Epithelial cell of prostate (primary cell): Measurements from ENCODE around the gene ITGAE.
A peak's percentile ranks its signal among the peaks of the same experiment; 100 is the strongest.
"Not testable (repeated sequence)": the region's sequence is repeated elsewhere in the genome, so short reads cannot be mapped to it uniquely, and the experiment has no call there.

Experiments
- DNase-seq: peaks from one replicate; pipeline ENCODE4 v3.0.0-alpha.2; 2011; ENCODE audit warnings: low read depth, low spot score
- H3K27ac ChIP-seq: fragments of 450-650 bp; 2 replicates; pipeline ENCODE4 v1.5.1; 2017; ENCODE audit warnings: mild to moderate bottlenecking

Gene ITGAE

DNA sequence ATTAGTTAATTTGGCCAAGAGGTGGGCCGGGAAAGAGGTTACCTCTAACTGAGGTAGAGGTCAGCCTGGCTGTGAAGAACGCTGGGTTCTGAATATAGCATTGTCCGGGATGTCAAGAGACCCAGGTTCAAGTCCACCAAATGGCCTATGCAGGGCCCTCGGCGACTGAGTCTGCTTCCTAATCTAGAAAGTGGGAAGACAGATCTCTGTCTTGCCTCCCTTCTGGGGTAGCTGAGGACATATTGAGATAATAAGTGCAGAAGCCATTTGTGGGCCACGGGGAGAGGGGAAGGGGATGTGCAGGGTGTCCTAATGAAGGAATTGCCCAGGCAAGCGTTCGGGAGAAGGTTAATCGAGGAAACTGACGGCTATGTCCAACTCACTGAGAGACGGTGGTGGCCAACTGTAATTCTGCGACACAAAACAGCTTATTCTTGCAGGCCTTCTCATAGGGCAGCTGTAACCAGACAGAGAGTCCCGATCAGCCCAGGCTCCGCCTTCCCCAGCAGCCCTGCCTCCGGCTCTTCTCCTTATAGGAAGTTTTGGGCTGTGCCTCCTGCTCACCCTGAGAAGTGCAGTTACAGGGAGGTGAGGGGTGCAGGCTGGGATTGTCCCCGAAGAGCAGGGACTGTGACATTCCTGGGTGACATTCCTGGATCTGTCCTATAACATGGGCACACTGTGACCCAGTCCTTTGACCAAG lies 61.4 kb downstream of the ITGAE start:
- no peak overlapping the region for H3K27ac ChIP-seq
- DNase-seq: no peak

DNA sequence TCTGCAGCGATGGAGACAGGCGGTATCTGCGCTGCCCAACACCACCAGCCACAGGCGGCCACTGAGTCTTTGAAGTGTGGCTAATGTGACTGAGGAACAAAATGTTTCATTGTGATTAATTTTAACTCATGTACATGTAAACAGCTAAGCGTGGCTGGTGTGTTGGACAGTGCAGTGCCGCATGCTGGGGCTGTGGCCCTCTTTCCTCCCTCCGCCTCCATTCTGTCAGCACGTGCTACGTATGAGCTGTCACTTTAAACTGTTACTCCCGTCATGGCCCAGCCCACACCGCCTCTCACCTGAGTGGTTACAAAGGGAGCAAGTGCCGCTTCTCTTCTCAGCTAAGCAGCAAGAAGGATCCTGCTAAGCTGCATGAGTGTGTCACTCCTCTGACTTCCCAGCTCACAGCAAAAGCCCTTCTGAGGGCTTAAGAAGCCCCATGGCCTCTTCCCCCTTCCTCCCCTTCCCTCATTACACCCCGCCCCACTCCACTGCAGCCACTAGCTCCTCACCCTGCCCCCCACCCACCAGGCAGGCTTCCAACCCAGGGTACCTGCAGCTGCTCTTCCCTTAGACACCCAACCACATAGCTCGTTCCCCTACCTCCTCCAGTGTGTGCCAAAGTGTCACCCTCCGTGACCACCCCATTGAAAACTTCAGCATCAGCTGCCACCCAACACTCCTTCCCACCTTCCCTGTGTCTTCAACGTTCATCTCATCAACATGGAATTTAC lies 62.3 kb downstream of the ITGAE start:
- no peak for DNase-seq

DNA sequence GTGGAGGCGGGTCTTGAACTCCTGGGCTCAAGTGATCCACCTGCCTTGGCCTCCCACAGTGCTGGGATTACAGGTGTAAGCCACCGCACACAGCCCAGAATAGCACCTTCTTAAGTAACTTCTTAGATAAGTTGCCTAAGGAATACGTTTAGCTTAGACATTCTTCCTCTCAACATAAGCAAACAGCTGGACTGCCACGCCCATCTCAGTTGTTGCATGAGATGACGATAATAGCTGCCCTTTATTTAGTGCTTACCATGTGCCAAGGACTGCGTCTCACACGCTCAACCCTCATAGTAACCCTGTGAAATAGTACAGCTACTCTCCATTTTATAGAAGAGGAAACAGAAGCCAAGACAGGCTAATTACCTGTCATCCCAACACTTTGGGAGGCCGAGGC lies 65.5 kb downstream of the ITGAE start:
- DNase-seq: no peak
- no peak overlapping the region for H3K27ac ChIP-seq

More for the DNA sequence above, 62.3 kb downstream of the ITGAE start:
- H3K27ac ChIP-seq: no peak overlapping the region

DNA sequence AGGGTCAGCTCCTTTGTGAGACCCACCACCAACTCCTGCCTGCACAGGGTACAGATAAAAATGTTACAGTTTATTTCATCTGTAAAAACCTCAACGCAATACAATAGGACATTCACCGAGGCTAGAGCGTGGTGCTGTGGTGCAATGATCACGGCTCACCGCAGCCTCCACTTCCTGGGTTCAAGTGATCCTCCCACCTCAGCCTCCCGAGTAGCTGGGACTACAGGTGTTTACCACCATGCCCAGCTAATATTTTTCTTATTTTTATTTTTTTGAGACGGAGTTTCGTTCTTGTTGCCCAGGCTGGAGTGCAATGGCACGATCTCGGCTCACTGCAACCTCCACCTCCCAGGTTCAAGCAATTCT lies 66.1 kb downstream of the ITGAE start:
- not testable (repeated sequence) for H3K27ac ChIP-seq, DNase-seq

DNA sequence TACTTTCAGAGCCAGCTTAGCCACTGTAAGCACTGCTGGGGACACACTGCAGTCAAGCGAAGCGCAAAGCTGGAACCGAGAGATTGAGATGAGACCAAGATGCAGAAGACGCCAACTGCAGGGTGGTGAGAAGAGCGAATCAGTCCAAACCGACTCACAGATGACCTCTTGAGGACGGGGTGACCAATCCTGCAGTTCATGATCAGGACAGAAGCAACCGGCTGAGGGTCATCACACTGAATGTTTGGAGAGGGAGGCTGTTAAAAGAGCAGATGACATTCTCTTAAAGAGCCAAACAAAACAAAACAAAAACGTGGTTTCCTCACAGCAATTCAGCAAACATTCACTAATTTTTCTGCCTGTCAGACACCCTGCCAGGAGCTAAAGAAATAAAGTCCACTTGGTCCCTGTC lies 68.8 kb downstream of the ITGAE start:
- DNase-seq: no peak
- H3K27ac ChIP-seq: no peak overlapping the region

DNA sequence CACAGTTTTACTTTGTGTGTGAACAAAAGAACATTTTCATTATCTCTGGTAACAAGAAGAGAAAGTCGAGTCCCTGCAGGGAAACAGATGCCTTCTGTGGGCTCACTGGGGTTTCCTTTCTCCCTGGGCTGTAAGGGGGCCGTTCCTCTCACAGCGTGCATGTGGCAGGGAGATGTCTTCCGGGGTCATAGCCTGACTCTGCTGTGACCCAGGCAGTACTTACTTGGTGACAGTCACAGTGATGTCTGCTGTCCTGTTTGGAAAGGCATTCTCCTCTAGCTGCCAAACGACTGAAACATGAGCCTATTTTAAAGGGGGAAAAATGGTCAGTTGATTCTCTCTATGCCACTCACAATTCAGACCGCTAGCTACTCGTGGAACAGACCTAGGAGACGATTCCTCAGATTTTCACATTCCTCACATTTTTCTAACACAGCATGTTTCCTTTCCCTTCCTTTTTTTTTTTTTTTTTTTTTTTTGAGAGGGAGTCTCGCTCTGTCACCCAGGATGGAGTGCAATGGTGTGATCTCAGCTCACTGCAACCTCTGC lies 70.0 kb downstream of the ITGAE start:
- no peak overlapping the region for H3K27ac ChIP-seq
- DNase-seq: no peak

DNA sequence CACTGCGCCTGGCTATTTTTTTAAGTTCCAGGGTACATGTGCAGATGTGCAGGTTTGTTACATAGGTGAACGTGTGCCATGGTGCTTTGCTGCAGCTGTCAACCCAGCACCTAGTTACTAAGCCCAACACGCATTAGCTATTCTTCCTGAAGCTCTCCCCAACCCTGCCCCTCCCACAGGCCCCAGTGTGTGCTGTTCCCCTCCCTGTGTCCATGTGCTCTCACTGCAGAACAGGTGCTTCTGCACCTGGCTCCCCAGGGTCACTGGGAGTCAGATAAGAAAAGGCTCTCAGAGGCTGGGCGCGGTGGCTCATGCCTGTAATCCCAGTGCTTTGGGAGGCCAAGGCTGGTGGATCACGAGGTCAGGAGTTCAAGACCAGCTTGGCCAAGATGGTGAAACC lies 71.1 kb downstream of the ITGAE start:
- no peak for DNase-seq

DNA sequence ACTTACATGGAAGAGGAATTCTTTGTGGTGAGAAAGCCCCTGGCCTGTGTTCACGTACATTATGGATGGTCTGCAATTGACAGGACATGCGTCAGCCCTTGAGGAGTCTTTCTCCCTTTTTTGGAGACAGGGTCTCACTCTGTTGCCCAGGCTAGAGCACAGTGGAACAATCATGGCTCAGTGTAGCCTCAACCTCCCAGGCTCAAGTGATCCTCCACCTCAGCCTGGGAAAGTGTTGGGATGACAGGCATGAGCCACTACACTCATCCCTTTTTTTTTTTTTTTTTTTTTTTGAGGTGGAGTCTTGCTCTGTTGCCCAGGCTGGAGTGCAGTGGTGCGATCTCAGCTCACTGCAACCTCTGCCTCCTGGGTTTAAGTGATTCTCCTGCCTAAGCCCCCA lies 72.9 kb downstream of the ITGAE start:
- not testable (repeated sequence) for H3K27ac ChIP-seq, DNase-seq

More for the DNA sequence above, 71.1 kb downstream of the ITGAE start:
- H3K27ac ChIP-seq: no peak overlapping the region

DNA sequence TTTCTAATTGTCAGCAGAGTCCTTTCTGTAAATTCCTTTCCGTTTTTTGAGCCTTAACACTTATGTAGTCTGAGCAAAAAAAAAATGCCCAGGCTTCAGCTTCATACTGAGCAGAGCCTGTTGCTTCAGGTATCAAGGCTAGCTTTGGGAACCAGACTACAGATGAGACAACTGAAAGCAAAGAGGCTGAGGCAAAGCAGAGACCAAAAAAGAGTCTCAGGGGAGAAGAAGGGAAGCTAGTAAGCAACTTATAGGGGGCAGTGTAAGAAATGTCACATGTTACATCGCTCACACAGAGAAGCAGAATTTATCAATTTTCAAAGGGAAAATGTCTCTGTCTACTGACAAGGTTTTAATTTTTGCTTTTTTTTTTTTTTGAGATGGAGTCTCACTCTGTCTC lies 73.9 kb downstream of the ITGAE start:
- no peak overlapping the region for H3K27ac ChIP-seq

DNA sequence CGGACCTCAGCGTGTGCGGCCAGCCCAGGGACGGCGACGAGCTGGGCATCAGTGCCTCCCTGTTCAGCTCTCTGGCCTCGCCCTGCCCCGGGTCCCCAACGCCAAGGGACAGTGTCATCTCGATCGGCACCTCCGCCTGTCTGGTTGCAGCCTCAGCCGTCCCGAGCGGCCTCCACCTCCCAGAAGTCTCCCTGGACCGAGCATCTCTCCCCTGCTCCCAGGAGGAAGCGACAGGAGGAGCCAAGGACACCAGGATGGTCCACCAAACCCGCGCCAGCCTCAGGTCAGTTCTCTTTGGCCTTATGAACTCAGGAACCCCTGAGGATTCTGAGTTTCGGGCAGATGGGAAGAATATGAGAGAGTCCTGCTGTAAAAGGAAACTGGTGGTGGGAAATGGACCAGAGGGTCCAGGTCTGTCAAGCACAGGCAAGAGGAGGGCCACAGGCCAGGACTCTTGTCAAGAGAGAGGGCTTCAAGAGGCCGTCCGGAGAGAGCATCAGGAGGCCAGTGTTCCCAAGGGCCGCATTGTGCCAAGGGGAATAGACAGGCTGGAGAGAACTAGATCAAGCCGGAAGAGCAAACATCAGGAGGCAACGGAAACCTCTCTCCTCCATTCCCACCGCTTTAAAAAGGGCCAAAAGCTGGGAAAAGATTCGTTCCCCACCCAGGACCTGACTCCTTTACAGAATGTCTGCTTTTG lies 76.5 kb downstream of the ITGAE start:
- H3K27ac ChIP-seq: no peak overlapping the region

More for the DNA sequence above, 73.9 kb downstream of the ITGAE start:
- no peak for DNase-seq

DNA sequence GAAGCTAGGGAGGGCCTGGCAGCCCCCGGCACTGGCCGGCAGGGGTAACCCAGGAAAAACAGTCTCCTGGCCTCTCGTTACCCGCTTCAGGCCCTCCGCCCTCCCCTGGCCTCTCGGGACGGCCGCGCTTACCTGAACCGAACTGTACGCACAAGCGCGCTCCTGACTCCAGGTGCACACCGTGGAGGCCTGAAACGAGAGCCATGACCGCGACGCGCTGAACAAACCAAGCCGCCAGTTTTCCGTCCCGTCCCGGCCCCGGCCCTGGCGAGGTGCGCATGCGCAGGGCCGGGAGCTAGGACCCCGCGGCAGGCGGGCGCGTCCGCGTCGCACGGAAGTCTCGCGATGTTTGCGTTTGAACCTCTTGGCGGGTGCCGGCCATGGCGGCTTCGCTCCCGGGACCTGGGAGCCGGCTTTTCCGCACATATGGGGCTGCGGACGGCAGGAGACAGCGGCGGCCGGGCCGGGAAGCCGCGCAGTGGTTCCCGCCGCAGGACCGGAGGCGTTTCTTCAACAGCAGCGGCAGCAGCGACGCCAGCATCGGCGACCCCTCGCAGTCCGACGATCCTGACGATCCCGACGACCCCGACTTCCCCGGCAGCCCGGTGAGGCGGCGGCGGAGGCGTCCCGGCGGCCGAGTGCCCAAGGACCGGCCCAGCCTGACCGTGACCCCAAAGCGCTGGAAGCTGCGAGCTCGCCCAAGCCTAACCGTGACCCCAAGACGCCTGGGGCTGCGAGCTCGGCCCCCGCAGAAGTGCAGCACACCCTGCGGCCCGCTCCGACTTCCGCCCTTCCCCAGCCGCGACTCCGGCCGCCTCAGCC lies 77.2 kb downstream of the ITGAE start, which contains the start of gene HASPIN:
Gene HASPIN (plus strand): TSS at position 348 of the 822 bp plus-strand sequence. CDS start 33 bp downstream, at position 381.
- no peak for DNase-seq
- H3K27ac ChIP-seq: peak within 1 kb of the TSS; percentile 61

More for the DNA sequence above, 76.5 kb downstream of the ITGAE start:
- no peak for DNase-seq

DNA sequence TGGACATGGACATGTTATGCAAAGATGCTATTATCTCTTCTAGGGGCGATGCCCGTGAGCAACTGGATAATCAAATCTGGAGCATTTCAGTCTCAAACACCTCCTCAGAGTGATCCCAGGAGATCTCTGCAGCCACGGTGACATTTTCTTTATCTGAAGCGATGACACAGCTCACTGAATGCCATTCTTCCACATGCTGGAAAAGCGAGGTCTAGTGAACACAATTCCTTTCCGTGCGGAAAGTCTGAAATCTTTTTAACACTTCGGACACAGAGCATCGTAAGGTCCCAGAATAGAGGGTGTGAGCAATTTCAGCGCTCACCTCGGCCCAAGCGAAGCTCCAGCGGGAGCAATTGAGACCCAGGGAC lies 77.8 kb downstream of the ITGAE start:
- DNase-seq: no peak
- peak overlapping the region; percentile 61 for H3K27ac ChIP-seq

DNA sequence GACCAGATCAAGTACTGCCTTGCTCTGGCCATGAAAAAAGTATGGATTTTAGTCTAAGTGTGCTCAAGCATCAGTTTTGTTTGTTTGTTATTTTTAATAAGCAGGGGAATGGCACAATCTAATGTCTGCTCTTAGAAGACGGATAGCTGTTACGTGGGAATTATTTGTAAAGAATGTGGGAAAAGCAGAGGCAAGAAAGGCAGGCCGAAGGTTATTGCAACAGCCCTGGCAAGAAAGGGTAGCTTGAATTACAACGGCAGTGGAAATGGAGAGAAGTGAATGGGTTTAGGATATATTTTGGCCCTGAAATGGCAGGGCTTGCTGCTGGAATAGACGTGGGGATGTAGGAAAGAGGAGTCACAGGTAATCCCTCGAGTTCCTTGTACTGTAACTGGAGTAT lies 78.3 kb downstream of the ITGAE start:
- H3K27ac ChIP-seq: peak overlapping the region; percentile 61

DNA sequence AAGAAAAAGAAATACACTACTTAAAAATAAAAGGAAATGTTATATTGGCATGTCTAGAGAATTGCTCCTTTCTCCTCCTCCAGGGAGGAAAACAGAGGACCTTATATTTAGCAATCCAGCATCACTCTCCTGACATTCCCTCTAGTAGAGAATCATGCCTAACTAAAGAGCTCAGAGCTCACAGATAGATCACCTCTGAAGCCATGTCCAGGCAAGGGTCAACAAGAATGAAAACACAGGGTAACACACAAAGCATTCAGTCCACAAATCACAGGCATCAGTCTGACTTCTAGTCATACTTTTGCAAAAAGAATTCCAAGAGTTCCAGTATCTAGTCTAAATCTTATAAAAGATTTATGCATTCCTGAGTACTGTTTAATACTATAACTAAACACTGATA lies 81.7 kb downstream of the ITGAE start:
- peak overlapping the region; percentile 76 for H3K27ac ChIP-seq
- no peak for DNase-seq

More for the DNA sequence above, 78.3 kb downstream of the ITGAE start:
- DNase-seq: no peak

DNA sequence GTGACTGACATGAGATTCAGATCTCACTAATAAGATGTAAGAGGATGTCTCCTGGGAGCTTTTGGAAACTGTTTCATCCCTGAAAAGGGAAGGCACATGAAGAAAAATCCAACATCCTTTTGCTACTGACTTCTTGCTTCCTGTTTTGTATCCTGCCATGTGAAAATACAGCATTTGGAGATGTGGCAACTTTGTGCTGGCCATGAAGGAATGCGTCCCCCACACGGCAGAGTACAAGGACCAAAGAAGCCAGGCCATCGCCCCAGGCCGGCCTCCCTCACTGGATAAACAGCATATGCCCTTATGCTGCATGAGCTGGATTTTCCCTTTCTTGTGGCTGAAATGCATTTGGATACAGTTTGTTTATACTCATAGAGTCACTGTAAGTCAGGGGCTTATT lies 82.8 kb downstream of the ITGAE start:
- no peak for DNase-seq

DNA sequence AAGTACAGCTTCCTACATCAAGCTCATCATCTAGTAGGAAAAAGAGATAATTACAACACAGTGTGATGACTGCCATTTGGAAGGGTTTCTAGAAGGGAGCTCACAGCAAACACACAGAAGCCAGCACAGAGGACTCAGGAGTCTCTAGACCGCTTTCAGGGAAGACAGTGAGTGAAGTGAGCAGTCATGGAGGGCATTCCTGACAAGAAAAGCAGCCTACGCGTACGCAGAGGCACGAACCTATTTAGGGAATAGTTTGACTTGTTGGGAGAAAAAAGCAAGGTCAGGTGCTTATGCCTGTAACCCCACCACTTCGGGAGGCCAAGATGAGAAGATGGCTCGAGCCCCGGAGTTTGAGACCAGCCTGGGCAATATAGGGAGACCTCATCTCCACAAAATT lies 85.7 kb downstream of the ITGAE start:
- H3K27ac ChIP-seq: no peak overlapping the region

More for the DNA sequence above, 82.8 kb downstream of the ITGAE start:
- no peak overlapping the region for H3K27ac ChIP-seq

DNA sequence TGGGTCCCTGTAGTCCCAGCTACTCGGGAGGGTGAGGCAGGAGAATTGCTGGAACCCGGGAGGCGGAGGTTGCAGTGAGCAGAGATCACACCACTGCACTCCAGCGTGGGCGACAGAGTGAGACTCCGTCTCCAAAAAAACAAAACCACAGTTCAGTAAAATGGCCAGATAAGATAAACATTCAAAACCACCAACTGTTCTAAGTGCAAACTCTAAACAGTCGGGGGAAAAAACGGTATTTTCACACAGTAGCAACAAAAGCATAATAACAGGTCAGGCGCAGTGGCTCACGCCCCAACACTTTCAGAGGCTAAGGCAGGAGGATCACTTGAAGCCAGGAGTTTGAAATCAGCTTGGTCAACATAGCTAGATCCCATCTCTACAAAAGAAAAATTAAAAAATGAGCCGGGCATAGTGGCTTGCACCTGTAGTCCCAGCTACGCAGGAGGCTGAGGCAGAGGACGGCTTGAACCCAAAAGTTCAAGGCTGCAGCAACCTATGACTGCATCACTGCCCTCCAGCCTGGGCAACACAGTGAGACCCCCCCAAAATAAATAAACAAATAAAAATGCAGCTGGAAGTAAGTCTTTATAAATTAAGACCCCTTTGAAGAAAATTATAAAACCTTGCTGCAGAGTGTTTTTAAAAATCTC lies 88.1 kb downstream of the ITGAE start:
- no peak for DNase-seq
- no peak overlapping the region for H3K27ac ChIP-seq

More for the DNA sequence above, 85.7 kb downstream of the ITGAE start:
- DNase-seq: no peak

DNA sequence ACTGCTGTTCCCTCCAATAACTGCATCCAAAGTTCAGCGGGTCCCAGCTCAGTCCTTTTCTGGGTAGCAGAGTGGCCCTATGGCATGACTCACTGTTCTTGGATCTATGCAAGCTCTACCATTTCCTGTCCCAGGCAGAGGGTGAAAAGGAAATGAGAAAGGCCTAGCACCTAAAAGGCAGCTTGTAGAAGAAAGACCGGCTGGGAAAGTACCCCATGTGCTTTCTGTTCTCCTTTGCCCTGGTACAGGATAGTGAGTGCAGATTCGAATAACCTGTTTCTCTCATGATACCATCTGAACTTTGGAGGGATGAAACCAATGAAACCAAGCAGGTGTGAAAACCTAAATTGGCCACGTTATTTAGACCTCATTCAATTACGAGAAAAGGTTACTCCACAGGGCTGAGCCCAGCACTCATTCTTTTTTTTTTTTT lies 90.0 kb downstream of the ITGAE start:
- no peak for DNase-seq
- H3K27ac ChIP-seq: no peak overlapping the region

DNA sequence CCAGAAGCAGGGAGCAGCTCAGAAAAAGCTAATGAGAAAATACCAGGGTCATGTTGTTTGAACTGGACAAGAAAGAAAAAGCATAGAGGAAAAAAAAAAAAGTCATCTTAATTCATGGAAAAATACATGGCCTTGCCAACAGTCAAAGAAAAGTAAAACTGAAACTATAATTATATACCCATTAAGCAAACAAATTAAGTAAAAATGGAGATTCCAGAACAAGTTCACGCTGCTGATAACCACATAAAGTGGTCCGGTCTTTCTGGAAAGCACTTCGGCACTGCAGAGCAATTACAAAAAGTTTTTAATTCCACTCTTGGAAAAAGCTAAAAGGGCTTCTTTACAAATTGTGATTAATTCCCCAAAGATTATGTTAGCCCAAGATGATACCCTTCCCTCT lies 92.6 kb downstream of the ITGAE start:
- no peak for DNase-seq
- no peak overlapping the region for H3K27ac ChIP-seq

DNA sequence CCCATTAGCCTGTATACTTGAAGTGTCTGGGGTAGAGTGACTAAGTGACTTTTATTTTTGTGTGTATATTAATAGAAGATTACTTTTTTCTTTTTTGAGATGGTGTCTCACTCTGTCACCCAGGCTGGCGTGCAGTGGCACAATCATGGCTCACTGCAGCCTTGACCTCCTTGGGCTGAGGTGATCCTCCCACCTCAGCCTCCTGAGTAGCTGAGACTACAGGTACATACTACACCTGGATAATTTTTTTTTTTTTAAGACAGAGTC lies 95.3 kb downstream of the ITGAE start:
- not testable (repeated sequence) for H3K27ac ChIP-seq, DNase-seq
